ENCODE results near the gene LRRC2. TPM values are rescaled to one million over a fixed set of nuclear protein-coding genes. Genes with fewer than 3 reads are reported as not detected.

LRRC2 gene
- total and polyA plus RNA-seq, 2 of the 13 experiments (the other 11 are each of a cell fraction or from before 2014, with no cell fraction given): 0.27 to 0.58 TPM

- DNase-seq (ENCODE audit: low spot score) (no peak), FAIRE-seq (no peak), ATAC-seq (no peak)
- Histone ChIP-seq H3K4me2 (ENCODE audit: low read depth, low read length) (peak overlapping the region; percentile 28), H3K4me1 (ENCODE audit: insufficient read depth, low read length) (peaks cover 60% of the 10 kb centered on the region), H3K27me3 (ENCODE audit: control insufficient read depth in 1 of 2, insufficient read depth in 2 of 2, low read length in 2 of 2) (no peaks in the 10 kb centered on the region), H3K27ac (ENCODE audit: extremely low read length, insufficient read depth, low read length) (peak overlapping the region; percentile 33), H2AFZ (ENCODE audit: low read length) (no peak overlapping the region), H3K9me3 (ENCODE audit: low read length) (no peaks in the 10 kb centered on the region), H3K9ac (ENCODE audit: insufficient read depth, low read depth, low read length) (no peak overlapping the region), H3K79me2 (ENCODE audit: insufficient read depth, low read length) (no peaks in the 10 kb centered on the region), H3K4me3 (replicated peaks in 1 of 3; ENCODE audit: insufficient read depth in 1 of 3, low read depth in 2 of 3, low read length in 3 of 3) (no peak overlapping the region), H3K36me3 (replicated peaks in 1 of 2; ENCODE audit: control insufficient read depth in 1 of 2, insufficient read depth in 2 of 2, low read length in 2 of 2) (no peaks in the 10 kb centered on the region), H4K20me1 (ENCODE audit: insufficient read depth, low read length) (no peaks in the 10 kb centered on the region)
- in situ Hi-C loops (cut with HindIII; ENCODE audit: extremely low pct_ligation_motif_present, low pct_unique_long_range_greater_than_20kb) (no loop called here), intact Hi-C loops (cut with micrococcal nuclease; ENCODE audit: unreplicated experiment) (loop anchor here (1.0 kb wide), 1 partner anchor 9 kb away; the partner anchor contains the start of gene LRRC2)
- 60% methylated on average over 5 of the region's 5 CpGs for WGBS (ENCODE audit: low lambda C conversion rate)
- ChIA-PET POLR2A (interaction anchor here (1.2 to 1.6 kb wide), 2 partner anchors 8 to 17 kb away, joined by 3 to 4 read pairs; no protein-coding TSS in a partner anchor), CTCF (ENCODE audit: low intra/inter-chr PET ratio, low total read pairs) (no interaction called here)
- TF ChIP-seq ZNF605 (CRISPR knock-in tag; IDR thresholded peaks at IDR 0.05): no peak
- TF ChIP-seq NR2F6 (IDR thresholded peaks at IDR 0.05): peak; percentile 50
- TF ChIP-seq NR2F6 (CRISPR knock-in tag; IDR thresholded peaks at IDR 0.05): peak; percentile 55
- TF ChIP-seq NR2F1 (CRISPR knock-in tag; IDR thresholded peaks at IDR 0.05): 0 out of 4 replicates have a peak, but pooled peaks of 1 of the 2 experiments have one; percentile 15
- BruUV-seq (replicated peaks): no TSS peak
Measured at GRCh38 chr3:46574881-46575576, 8.9 kb upstream of the LRRC2 start.

- DNase-seq (ENCODE audit: low spot score): peak; percentile 84
- no peaks in the 10 kb centered on the region for H4K20me1 ChIP-seq (ENCODE audit: insufficient read depth, low read length)
- H2AFZ ChIP-seq (ENCODE audit: low read length): no peak overlapping the region
- no peak for FAIRE-seq
- no TSS peak for BruUV-seq (replicated peaks)
- no peak overlapping the region for H3K9ac ChIP-seq (ENCODE audit: insufficient read depth, low read depth, low read length)
- H3K27me3 ChIP-seq (ENCODE audit: control insufficient read depth in 1 of 2, insufficient read depth in 2 of 2, low read length in 2 of 2): no peaks in the 10 kb centered on the region
- H3K9me3 ChIP-seq (ENCODE audit: low read length): no peaks in the 10 kb centered on the region
- POLR2A ChIA-PET: interaction anchor here (0.6 to 1.6 kb wide), 3 partner anchors 7 to 16 kb away, joined by 3 to 4 read pairs (median 3); no protein-coding TSS in a partner anchor
- 0% methylated on average over 1 of the region's 2 CpGs for WGBS (ENCODE audit: low lambda C conversion rate)
- H3K27ac ChIP-seq (ENCODE audit: extremely low read length, insufficient read depth, low read length): peak overlapping the region; percentile 33
- intact Hi-C loops (cut with micrococcal nuclease; ENCODE audit: unreplicated experiment) (loop anchor here (1.0 kb wide), 1 partner anchor 8 kb away; the partner anchor contains the start of gene LRRC2), in situ Hi-C loops (cut with HindIII; ENCODE audit: extremely low pct_ligation_motif_present, low pct_unique_long_range_greater_than_20kb) (no loop called here)
- no peaks in the 10 kb centered on the region for H3K79me2 ChIP-seq (ENCODE audit: insufficient read depth, low read length)
- peaks cover 52% of the 10 kb centered on the region for H3K4me1 ChIP-seq (ENCODE audit: insufficient read depth, low read length)
- CTCF ChIA-PET (ENCODE audit: low intra/inter-chr PET ratio, low total read pairs): no interaction called here
- ATAC-seq: peak; percentile 88
- H3K4me3 ChIP-seq (replicated peaks in 1 of 3; ENCODE audit: insufficient read depth in 1 of 3, low read depth in 2 of 3, low read length in 3 of 3): no peak overlapping the region
- no peaks in the 10 kb centered on the region for H3K36me3 ChIP-seq (replicated peaks in 1 of 2; ENCODE audit: control insufficient read depth in 1 of 2, insufficient read depth in 2 of 2, low read length in 2 of 2)
- H3K4me2 ChIP-seq (ENCODE audit: low read depth, low read length): peak overlapping the region; percentile 28
- TF ChIP-seq EP300 (IDR thresholded peaks at IDR 0.05; ENCODE audit: low read depth in 2 of 2, low read length in 2 of 2) (peak in 1 of 2 experiments; percentile 64; a peak in 1 of 4 replicates), EP300 (CRISPR knock-in tag; IDR thresholded peaks at IDR 0.05; ENCODE audit: borderline replicate concordance) (0 out of 2 replicates have a peak, but pooled peaks have one; percentile 8), SOX6 (IDR thresholded peaks at IDR 0.05) (no peak), SOX6 (CRISPR knock-in tag; IDR thresholded peaks at IDR 0.05) (peak; percentile 87), ZNF251 (CRISPR knock-in tag; IDR thresholded peaks at IDR 0.05) (no peak), SALL1 (CRISPR knock-in tag; IDR thresholded peaks at IDR 0.05) (no peak), ZBTB43 (CRISPR knock-in tag; conservative IDR thresholded peaks at IDR 0.05) (no peak), ZNF530 (CRISPR knock-in tag; IDR thresholded peaks at IDR 0.05; ENCODE audit: low read depth) (no peak), SOX13 (IDR thresholded peaks at IDR 0.05) (peak; percentile 94), SOX13 (CRISPR knock-in tag; conservative IDR thresholded peaks at IDR 0.05 in 1 of 2, IDR thresholded peaks at IDR 0.05 in 1 of 2) (peak in 1 of 2 experiments; percentile 97; a peak in 2 of 4 replicates), GATAD2A (CRISPR knock-in tag; IDR thresholded peaks at IDR 0.05) (peak; percentile 13; the same call in 1 of the 2 replicates), PBX3 (CRISPR knock-in tag; IDR thresholded peaks at IDR 0.05; ENCODE audit: borderline replicate concordance) (no peak), HNF4A (CRISPR knock-in tag; IDR thresholded peaks at IDR 0.05) (no peak)
Measured at GRCh38 chr3:46574243-46574646, 8.1 kb upstream of the LRRC2 start.

Measured in HepG2 (cell line).